K562 (cell line): ENCODE results near the gene GTPBP1. TPM values are rescaled to one million over a fixed set of nuclear protein-coding genes. Genes with fewer than 3 reads are reported as not detected.

ENCODE experiments used
- ATAC-seq: fragments of 200-7000 bp; cut with Tn5 transposase; 3 replicates; pipeline ENCODE4 v1.9.1; 2020; ENCODE audit warnings: moderate library complexity
- BruUV-seq: library from RNA; stranded (reverse); fragments of 400-500 nt; replicated peaks from 2 replicates; lab custom pipeline; 2021; lab: Mats Ljungman, UMichigan
- CTCF ChIA-PET: fragments of 300-600 bp; formaldehyde crosslinking; extraction: SDS; loops from one replicate; lab custom pipeline; 2021; ENCODE audit warnings: low intra/inter-chr PET ratio; lab: Yijun Ruan, JAX
- POLR2A ChIA-PET: fragments of 300-600, 350-650 bp; sonication (Branson Sonifier 250); formaldehyde crosslinking; extraction: SDS; loops from one replicate; lab custom pipeline; 2021; ENCODE audit warnings: antibody characterized with exemption, inconsistent platforms; lab: Yijun Ruan, JAX
- DNase-seq, 4 experiments: peaks; one replicate each; pipeline versions ENCODE4 v3.0.0 to v3.0.0-alpha.2; 2011 to 2018; ENCODE audit warnings: low spot score in 3 of 4, mixed read lengths in 3 of 4; ENCODE audit errors: extremely low read depth in 1 of 4
- FAIRE-seq: peaks from 2 replicates; lab custom pipeline; 2011; peaks lifted over from hg19 to GRCh38; lab: Jason Lieb, UNC
- H2AFZ ChIP-seq: 2 replicates; pipeline ENCODE4 v1.6.0; 2011; ENCODE audit warnings: low read depth, low read length, control low read depth, inconsistent platforms
- H3K27ac ChIP-seq: fragments of 200-600 bp; 3 replicates; pipeline ENCODE4 v1.8.0; 2011; ENCODE audit warnings: low read depth, mild to moderate bottlenecking, control low read depth, inconsistent platforms, low read length, moderate library complexity, mixed read lengths; ENCODE audit errors: extremely low read depth
- H3K27me3 ChIP-seq, 2 experiments: fragments of 300-600 bp in 1 of 2; 2 replicates in 1 of 2; 3 replicates in 1 of 2; pipeline versions ENCODE4 v1.6.0 to v1.8.0; 2011; ENCODE audit warnings: inconsistent platforms in 2 of 2, low read length in 2 of 2, mild to moderate bottlenecking in 1 of 2, mixed read lengths in 1 of 2, moderate library complexity in 1 of 2; ENCODE audit not compliant: control insufficient read depth in 2 of 2, insufficient read depth in 2 of 2
- H3K36me3 ChIP-seq: fragments of 300-600 bp; 3 replicates; pipeline ENCODE4 v1.8.0; 2011; ENCODE audit warnings: mild to moderate bottlenecking, low read length, inconsistent platforms; ENCODE audit not compliant: control insufficient read depth, insufficient read depth
- H3K4me1 ChIP-seq, 2 experiments: fragments of 200-600 bp in 1 of 2; replicated peaks in 1 of 2; 2 replicates in 1 of 2; 3 replicates in 1 of 2; pipeline versions ENCODE4 v1.5.1 to v1.8.0; 2011; ENCODE audit warnings: inconsistent platforms in 2 of 2, low read length in 2 of 2, mild to moderate bottlenecking in 1 of 2, mixed read lengths in 1 of 2, moderate library complexity in 1 of 2; ENCODE audit not compliant: control insufficient read depth in 2 of 2, insufficient read depth in 2 of 2
- H3K4me2 ChIP-seq: 2 replicates; pipeline ENCODE4 v1.6.1; 2011; ENCODE audit warnings: low read length, control low read depth, inconsistent platforms, mixed read lengths; ENCODE audit not compliant: insufficient read depth
- H3K4me3 ChIP-seq: fragments of 200-600 bp; sonication (generic), shearing (Covaris generic); 2 replicates; pipeline ENCODE4 v1.5.1; 2016; ENCODE audit warnings: control low read depth, inconsistent platforms
- H3K79me2 ChIP-seq: fragments of 200-600 bp; 3 replicates; pipeline ENCODE4 v1.8.0; 2011; ENCODE audit warnings: low read length, inconsistent platforms; ENCODE audit not compliant: control insufficient read depth, insufficient read depth
- H3K9ac ChIP-seq, 2 experiments: 2 replicates each; pipeline versions ENCODE4 v1.6.0 to v1.6.1; 2011; ENCODE audit warnings: low read depth in 2 of 2, low read length in 2 of 2, control low read depth in 1 of 2, inconsistent platforms in 1 of 2, mild to moderate bottlenecking in 1 of 2, mixed read lengths in 1 of 2; ENCODE audit not compliant: insufficient read depth in 1 of 2
- H3K9me1 ChIP-seq: one replicate; pipeline ENCODE4 v1.6.0; 2011; ENCODE audit warnings: inconsistent platforms, mild to moderate bottlenecking, low read length, moderate library complexity; ENCODE audit not compliant: control insufficient read depth, insufficient read depth
- H3K9me3 ChIP-seq: replicated peaks from 2 replicates; pipeline ENCODE4 v1.5.1; 2011; ENCODE audit warnings: low read depth, low read length, inconsistent platforms; ENCODE audit not compliant: control insufficient read depth, insufficient read depth
- H4K20me1 ChIP-seq: replicated peaks from 2 replicates; pipeline ENCODE4 v1.6.1; 2011; ENCODE audit warnings: low read length, inconsistent platforms, mixed read lengths; ENCODE audit not compliant: control insufficient read depth, insufficient read depth
- ASH1L ChIP-seq: fragments of 450-650 bp; IDR thresholded peaks from 2 replicates; pipeline ENCODE4 v1.6.1; 2018; ENCODE audit warnings: borderline replicate concordance, mild to moderate bottlenecking, low read depth; ENCODE audit not compliant: partially characterized antibody
- CREB1 ChIP-seq, 2 experiments: sonication (generic) in 1 of 2; formaldehyde crosslinking in 1 of 2; IDR thresholded peaks; 2 replicates each; pipeline versions ENCODE4 v1.6.1 to v1.8.0; 2012 to 2022; ENCODE audit warnings: inconsistent platforms in 1 of 2, mild to moderate bottlenecking in 1 of 2, missing genetic modification reagents in 1 of 2, moderate library complexity in 1 of 2
- HNRNPH1 ChIP-seq: fragments of 200-400 bp; formaldehyde crosslinking; optimal IDR thresholded peaks from 2 replicates; pipeline ENCODE3; 2017; ENCODE audit warnings: low read depth, mild to moderate bottlenecking, low read length, moderate library complexity
- ILF3 ChIP-seq: fragments of 450-650 bp; IDR thresholded peaks from 2 replicates; pipeline ENCODE4 v1.6.1; 2018; ENCODE audit warnings: antibody characterized with exemption, mild to moderate bottlenecking, moderate library complexity, borderline replicate concordance
- NR2C2 ChIP-seq, 2 experiments: fragments of 200-800 bp in 1 of 2; sonication (Bioruptor generic) in 1 of 2; sonication (generic) in 1 of 2; formaldehyde crosslinking in 1 of 2; IDR thresholded peaks; 2 replicates each; pipeline versions ENCODE4 v1.6.1 to v1.8.0; 2016 to 2022; ENCODE audit warnings: mild to moderate bottlenecking in 1 of 2, missing compliant biosample characterization in 1 of 2, missing genetic modification characterization in 1 of 2, missing genetic modification reagents in 1 of 2
- ZNF174 ChIP-seq: fragments of 250-450 bp; sonication (Bioruptor Pico); IDR thresholded peaks from 2 replicates; pipeline ENCODE4 v1.4.0; 2020; ENCODE audit warnings: mild to moderate bottlenecking
- ZNF444 ChIP-seq: fragments of 250-450 bp; sonication (Bioruptor Pico); IDR thresholded peaks from 2 replicates; pipeline ENCODE4 v1.4.0; 2020; ENCODE audit warnings: mild to moderate bottlenecking, moderate library complexity
- WGBS: fragments of 100-300 bp; shearing (Covaris generic); methylation state at CpG from one replicate; pipeline ENCODE4 v1.1.6; 2016; ENCODE audit warnings: low coverage, mixed read lengths; ENCODE audit not compliant: insufficient coverage; ENCODE audit errors: missing lambda C conversion rate; 5-methylcytosine and 5-hydroxymethylcytosine counted together
- in situ Hi-C: fragments of 300-500 bp; cut with MboI; formaldehyde crosslinking; loops from 4 replicates; pipeline ENCODE4 v1.15.0; 2018; ENCODE audit warnings: inconsistent platforms, mixed read lengths
- intact Hi-C: fragments of 100-400 bp; cut with micrococcal nuclease; formaldehyde crosslinking; loops from 2 replicates; pipeline ENCODE4 v1.14.2; 2022
- polyA plus RNA-seq, 8 experiments: library from polyadenylated mRNA; depleted of rRNA in 4 of 8; stranded (reverse) in 5 of 8; unstranded in 3 of 8; fragments of >200 nt; fragmentation: Nextera tagmentation in 2 of 8; fragmentation: Illumina TruSeq in 1 of 8; extraction: Ambion mirVana in 2 of 8; extraction: Trizol in 1 of 8; gene quantifications; 2 replicates each; pipeline versions ENCODE4 v1.2.1 to v1.2.3, GENCODE V29; 2011 to 2014; ENCODE audit warnings: inconsistent platforms in 1 of 8, missing spikeins in 1 of 8
- total RNA-seq, 7 experiments: library from RNA; depleted of rRNA in 6 of 7; stranded (reverse); fragments of >200 nt in 6 of 7; fragmentation: Illumina TruSeq in 2 of 7; extraction: Trizol in 2 of 7; gene quantifications; 2 replicates each; pipeline versions ENCODE4 v1.2.1 to v1.2.3, GENCODE V29; 2011 to 2021; ENCODE audit warnings: low replicate concordance in 1 of 7
- TF ChIP-seq, protein P1 (sequence below): fragments of 450-650 bp; conservative IDR thresholded peaks from 2 replicates; pipeline ENCODE4 v1.6.1; 2016; ENCODE audit warnings: missing genetic modification characterization, low read depth, mild to moderate bottlenecking, control low read depth, missing compliant biosample characterization
- TF ChIP-seq, protein P2 (sequence below): sonication (generic); formaldehyde crosslinking; IDR thresholded peaks from 2 replicates; pipeline ENCODE4 v1.9.0; 2022; ENCODE audit warnings: mild to moderate bottlenecking, missing genetic modification reagents
- TF ChIP-seq, protein P3 (sequence below): IDR thresholded peaks from 2 replicates; pipeline ENCODE4 v1.6.1; 2016; ENCODE audit warnings: missing genetic modification characterization, missing compliant biosample characterization
- TF ChIP-seq, protein P4 (sequence below): fragments of 450-650 bp; IDR thresholded peaks from one replicate; pipeline ENCODE4 v1.6.1; 2018; ENCODE audit warnings: mild to moderate bottlenecking, moderate library complexity; ENCODE audit not compliant: partially characterized antibody
- TF ChIP-seq, protein P5 (sequence below): fragments of 250-450 bp; sonication (Bioruptor Pico); IDR thresholded peaks from 2 replicates; pipeline ENCODE4 v1.6.1; 2021; ENCODE audit warnings: mild to moderate bottlenecking

The GTPBP1 gene
- total and polyA plus RNA-seq, 9 of the 15 experiments (the other 6 are each of a cell fraction or from before 2014, with no cell fraction given) = 0.83 to 53.2 (median 23.3) TPM

DNA sequence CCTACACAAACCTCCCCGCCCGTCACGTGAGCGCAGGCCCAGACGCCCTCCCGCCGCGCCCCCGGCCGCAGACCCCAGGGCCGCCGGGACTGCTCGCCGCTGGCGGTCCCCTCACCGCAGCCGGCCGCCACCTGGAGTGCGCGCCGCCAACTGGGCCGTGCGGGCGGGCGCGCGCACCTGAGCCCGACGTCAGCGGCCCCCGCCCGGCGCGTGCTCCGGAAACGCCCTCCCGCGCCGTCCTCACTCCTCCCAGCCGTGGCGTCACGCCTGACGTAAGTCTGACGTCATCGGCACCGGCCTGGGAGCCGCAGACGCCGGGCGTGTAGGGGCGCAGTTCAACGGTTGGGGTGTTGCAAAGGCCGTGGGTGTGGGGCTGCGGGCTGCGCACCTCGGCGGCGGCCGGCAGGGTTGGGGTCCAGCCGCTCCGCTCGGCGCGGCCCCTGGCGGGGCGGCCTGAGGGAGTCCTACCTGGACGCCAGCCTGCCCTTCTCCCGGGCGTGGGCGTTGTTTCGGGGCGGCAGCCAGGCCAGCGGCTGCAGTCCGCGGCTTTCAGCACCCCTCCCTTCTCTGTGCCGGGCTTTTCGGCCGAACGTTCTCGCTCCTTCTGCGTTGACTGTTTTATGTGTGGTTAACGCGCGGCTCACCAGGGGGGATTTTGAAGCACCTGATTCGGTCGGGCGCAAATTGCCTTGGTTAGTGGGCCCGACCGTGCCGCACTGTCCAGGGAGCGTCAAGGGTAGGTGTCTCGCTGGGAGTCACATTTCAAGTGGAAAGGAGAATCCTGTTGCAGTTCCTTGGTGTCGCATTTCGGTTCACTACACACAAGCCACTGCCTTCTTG lies 4.7 kb upstream of the GTPBP1 start, which contains the start of gene JOSD1:
JOSD1 (minus strand) TSS at position 155 of the 840 bp plus-strand sequence. CDS start 956 bp downstream, outside the sequence.
- Histone ChIP-seq H3K4me1 (peaks cover 37 to 39% of the 10 kb centered on the region in 2 experiments; a peak in 4 of 5 replicates), H3K36me3 (peaks cover 22% of the 10 kb centered on the region), H2AFZ (peak within 1 kb of the TSS; percentile 61), H3K9me1 (no peaks in the 10 kb centered on the region), H4K20me1 (no peaks in the 10 kb centered on the region; the same call in 1 of the 2 replicates), H3K27me3 (no peaks in the 10 kb centered on the region), H3K4me3 (peak within 1 kb of the TSS; percentile 89), H3K9me3 (no peaks in the 10 kb centered on the region), H3K79me2 (peaks cover 56% of the 10 kb centered on the region), H3K4me2 (peak within 1 kb of the TSS; percentile 83), H3K27ac (peak within 1 kb of the TSS; percentile 89), H3K9ac (peak within 1 kb of the TSS; percentile 86 to 96)
- in situ Hi-C loops (no loop called here), intact Hi-C loops (no loop called here)
- WGBS = 1% methylated on average over 23 of the region's 94 CpGs
- ChIA-PET POLR2A (no interaction called here), CTCF (no interaction called here)
- no peak for FAIRE-seq
- TSS peak; percentile 89 for BruUV-seq
- ATAC-seq = peak; percentile 43
- peak; percentile 83 to 94 (median 86) for DNase-seq
- TF ChIP-seq ILF3 = 0 out of 2 replicates have a peak, but pooled peaks have one; percentile 8
- TF ChIP-seq NR2C2 (CRISPR knock-in tag; IDR thresholded peaks at IDR 0.05) = no peak
- peak; percentile 19; the same call in 1 of the 2 replicates for TF ChIP-seq NR2C2 (tag; IDR thresholded peaks at IDR 0.05)
- TF ChIP-seq CREB1 (IDR thresholded peaks at IDR 0.05) = peak; percentile 99
- peak; percentile 98 for TF ChIP-seq CREB1 (CRISPR knock-in tag; IDR thresholded peaks at IDR 0.05)
- TF ChIP-seq, protein P1, sequence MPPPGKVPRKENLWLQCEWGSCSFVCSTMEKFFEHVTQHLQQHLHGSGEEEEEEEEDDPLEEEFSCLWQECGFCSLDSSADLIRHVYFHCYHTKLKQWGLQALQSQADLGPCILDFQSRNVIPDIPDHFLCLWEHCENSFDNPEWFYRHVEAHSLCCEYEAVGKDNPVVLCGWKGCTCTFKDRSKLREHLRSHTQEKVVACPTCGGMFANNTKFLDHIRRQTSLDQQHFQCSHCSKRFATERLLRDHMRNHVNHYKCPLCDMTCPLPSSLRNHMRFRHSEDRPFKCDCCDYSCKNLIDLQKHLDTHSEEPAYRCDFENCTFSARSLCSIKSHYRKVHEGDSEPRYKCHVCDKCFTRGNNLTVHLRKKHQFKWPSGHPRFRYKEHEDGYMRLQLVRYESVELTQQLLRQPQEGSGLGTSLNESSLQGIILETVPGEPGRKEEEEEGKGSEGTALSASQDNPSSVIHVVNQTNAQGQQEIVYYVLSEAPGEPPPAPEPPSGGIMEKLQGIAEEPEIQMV (tag) = no peak
- no peak for TF ChIP-seq ZNF174
- TF ChIP-seq, protein P2, sequence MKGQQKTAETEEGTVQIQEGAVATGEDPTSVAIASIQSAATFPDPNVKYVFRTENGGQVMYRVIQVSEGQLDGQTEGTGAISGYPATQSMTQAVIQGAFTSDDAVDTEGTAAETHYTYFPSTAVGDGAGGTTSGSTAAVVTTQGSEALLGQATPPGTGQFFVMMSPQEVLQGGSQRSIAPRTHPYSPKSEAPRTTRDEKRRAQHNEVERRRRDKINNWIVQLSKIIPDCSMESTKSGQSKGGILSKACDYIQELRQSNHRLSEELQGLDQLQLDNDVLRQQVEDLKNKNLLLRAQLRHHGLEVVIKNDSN (CRISPR knock-in tag) = peak; percentile 2; the same call in 1 of the 2 replicates
- no peak for TF ChIP-seq HNRNPH1
- TF ChIP-seq, protein P3, sequence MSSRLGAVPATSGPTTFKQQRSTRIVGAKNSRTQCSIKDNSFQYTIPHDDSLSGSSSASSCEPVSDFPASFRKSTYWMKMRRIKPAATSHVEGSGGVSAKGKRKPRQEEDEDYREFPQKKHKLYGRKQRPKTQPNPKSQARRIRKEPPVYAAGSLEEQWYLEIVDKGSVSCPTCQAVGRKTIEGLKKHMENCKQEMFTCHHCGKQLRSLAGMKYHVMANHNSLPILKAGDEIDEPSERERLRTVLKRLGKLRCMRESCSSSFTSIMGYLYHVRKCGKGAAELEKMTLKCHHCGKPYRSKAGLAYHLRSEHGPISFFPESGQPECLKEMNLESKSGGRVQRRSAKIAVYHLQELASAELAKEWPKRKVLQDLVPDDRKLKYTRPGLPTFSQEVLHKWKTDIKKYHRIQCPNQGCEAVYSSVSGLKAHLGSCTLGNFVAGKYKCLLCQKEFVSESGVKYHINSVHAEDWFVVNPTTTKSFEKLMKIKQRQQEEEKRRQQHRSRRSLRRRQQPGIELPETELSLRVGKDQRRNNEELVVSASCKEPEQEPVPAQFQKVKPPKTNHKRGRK (tag) = no peak
- TF ChIP-seq, protein P4, sequence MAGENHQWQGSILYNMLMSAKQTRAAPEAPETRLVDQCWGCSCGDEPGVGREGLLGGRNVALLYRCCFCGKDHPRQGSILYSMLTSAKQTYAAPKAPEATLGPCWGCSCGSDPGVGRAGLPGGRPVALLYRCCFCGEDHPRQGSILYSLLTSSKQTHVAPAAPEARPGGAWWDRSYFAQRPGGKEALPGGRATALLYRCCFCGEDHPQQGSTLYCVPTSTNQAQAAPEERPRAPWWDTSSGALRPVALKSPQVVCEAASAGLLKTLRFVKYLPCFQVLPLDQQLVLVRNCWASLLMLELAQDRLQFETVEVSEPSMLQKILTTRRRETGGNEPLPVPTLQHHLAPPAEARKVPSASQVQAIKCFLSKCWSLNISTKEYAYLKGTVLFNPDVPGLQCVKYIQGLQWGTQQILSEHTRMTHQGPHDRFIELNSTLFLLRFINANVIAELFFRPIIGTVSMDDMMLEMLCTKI = no peak
- TF ChIP-seq ASH1L = no peak
- TF ChIP-seq ZNF444 (CRISPR knock-in tag) = no peak
- TF ChIP-seq, protein P5, sequence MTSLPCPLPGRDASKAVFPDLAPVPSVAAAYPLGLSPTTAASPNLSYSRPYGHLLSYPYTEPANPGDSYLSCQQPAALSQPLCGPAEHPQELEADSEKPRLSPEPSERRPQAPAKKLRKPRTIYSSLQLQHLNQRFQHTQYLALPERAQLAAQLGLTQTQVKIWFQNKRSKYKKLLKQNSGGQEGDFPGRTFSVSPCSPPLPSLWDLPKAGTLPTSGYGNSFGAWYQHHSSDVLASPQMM = no peak
